ENCODE data around the gene ITPR1.

Gene ITPR1

GRCh38 chr3:4536260-4536659 is 43.1 kb downstream of the ITPR1 start:
- Histone ChIP-seq H3K4me3 (ENCODE audit: low read depth, low read length) (no peak overlapping the region), H3K27me3 (replicated peaks) (no peaks in the 10 kb centered on the region), H3K27ac (no peak overlapping the region), H3K36me3 (replicated peaks) (no peaks in the 10 kb centered on the region)
- no peak for DNase-seq
- in situ Hi-C loops (cut with HindIII; ENCODE audit: low pct_ligation_motif_present, low sequenced_read_pairs) = no loop called here
- TF ChIP-seq CTCF (IDR thresholded peaks at IDR 0.05; ENCODE audit: low read depth, low read length, missing control alignments) = no peak

GRCh38 chr3:4540267-4540666 is 47.1 kb downstream of the ITPR1 start:
- Histone ChIP-seq H3K36me3 (replicated peaks) (no peaks in the 10 kb centered on the region), H3K27ac (no peak overlapping the region), H3K27me3 (replicated peaks) (no peaks in the 10 kb centered on the region), H3K4me3 (ENCODE audit: low read depth, low read length) (no peak overlapping the region)
- TF ChIP-seq CTCF (IDR thresholded peaks at IDR 0.05; ENCODE audit: low read depth, low read length, missing control alignments) = no peak
- in situ Hi-C loops (cut with HindIII; ENCODE audit: low pct_ligation_motif_present, low sequenced_read_pairs) = no loop called here
- DNase-seq = no peak

- Histone ChIP-seq H3K27ac (no peak overlapping the region), H3K36me3 (replicated peaks) (no peaks in the 10 kb centered on the region), H3K27me3 (replicated peaks) (no peaks in the 10 kb centered on the region), H3K4me3 (ENCODE audit: low read depth, low read length) (no peak overlapping the region)
- in situ Hi-C loops (cut with HindIII; ENCODE audit: low pct_ligation_motif_present, low sequenced_read_pairs) = no loop called here
- DNase-seq = no peak
- no peak for TF ChIP-seq CTCF (IDR thresholded peaks at IDR 0.05; ENCODE audit: low read depth, low read length, missing control alignments)
Observed at GRCh38 chr3:4543110-4543509, 50.0 kb downstream of the ITPR1 start.

- no peak for DNase-seq
- H3K4me3 ChIP-seq (ENCODE audit: low read depth, low read length) = no peak overlapping the region
- no peaks in the 10 kb centered on the region for H3K36me3 ChIP-seq (replicated peaks)
- no peaks in the 10 kb centered on the region for H3K27me3 ChIP-seq (replicated peaks)
- H3K27ac ChIP-seq = no peak overlapping the region
- no peak for TF ChIP-seq CTCF (IDR thresholded peaks at IDR 0.05; ENCODE audit: low read depth, low read length, missing control alignments)
- in situ Hi-C loops (cut with HindIII; ENCODE audit: low pct_ligation_motif_present, low sequenced_read_pairs) = no loop called here
Observed at GRCh38 chr3:4546346-4547178, 53.4 kb downstream of the ITPR1 start.

- no peak overlapping the region for H3K4me3 ChIP-seq (ENCODE audit: low read depth, low read length)
- in situ Hi-C loops (cut with HindIII; ENCODE audit: low pct_ligation_motif_present, low sequenced_read_pairs) = no loop called here
- TF ChIP-seq CTCF (IDR thresholded peaks at IDR 0.05; ENCODE audit: low read depth, low read length, missing control alignments) = no peak
- no peaks in the 10 kb centered on the region for H3K36me3 ChIP-seq (replicated peaks)
- H3K27me3 ChIP-seq (replicated peaks) = no peaks in the 10 kb centered on the region
- H3K27ac ChIP-seq = no peak overlapping the region
- DNase-seq = no peak
Observed at GRCh38 chr3:4547799-4548198, 54.7 kb downstream of the ITPR1 start.

- no peak for TF ChIP-seq CTCF (IDR thresholded peaks at IDR 0.05; ENCODE audit: low read depth, low read length, missing control alignments)
- no peak for DNase-seq
- H3K36me3 ChIP-seq (replicated peaks) = no peaks in the 10 kb centered on the region
- no peaks in the 10 kb centered on the region for H3K27me3 ChIP-seq (replicated peaks)
- no peak overlapping the region for H3K27ac ChIP-seq
- no peak overlapping the region for H3K4me3 ChIP-seq (ENCODE audit: low read depth, low read length)
- in situ Hi-C loops (cut with HindIII; ENCODE audit: low pct_ligation_motif_present, low sequenced_read_pairs) = no loop called here
Observed at GRCh38 chr3:4548356-4548755, 55.2 kb downstream of the ITPR1 start.
